H1 (cell line): ENCODE measurements around the gene LMNB1. TPM values are rescaled to one million over a fixed set of nuclear protein-coding genes. Genes with fewer than 3 reads are reported as not detected.

Experiments
- CTCF ChIA-PET: fragments of 300-600 bp; sonication (Branson Sonifier 250); formaldehyde crosslinking; loops from one replicate; lab custom pipeline; 2021; ENCODE audit not compliant: partially characterized antibody; lab: Charles Lee
- POLR2A ChIA-PET: fragments of 300-600 bp; sonication (Branson Sonifier 250); formaldehyde crosslinking; loops from one replicate; lab custom pipeline; 2021; ENCODE audit warnings: inconsistent platforms; ENCODE audit not compliant: partially characterized antibody; lab: Charles Lee
- DNase-seq, 2 experiments: peaks; one replicate each; pipeline versions ENCODE4 v3.0.0 to v3.0.0-alpha.2; 2010 to 2022; ENCODE audit warnings: low spot score in 2 of 2, low read depth in 1 of 2, mixed read lengths in 1 of 2
- FAIRE-seq: peaks from 2 replicates; lab custom pipeline; 2011; peaks lifted over from hg19 to GRCh38; lab: Jason Lieb, UNC
- H2AFZ ChIP-seq: 2 replicates; pipeline ENCODE4 v1.8.1; 2012; ENCODE audit warnings: low read length, inconsistent platforms
- H2AK5ac ChIP-seq: 2 replicates; pipeline ENCODE4 v1.6.1; 2013; ENCODE audit warnings: low read depth, low read length
- H2BK120ac ChIP-seq: replicated peaks from 2 replicates; pipeline ENCODE3; 2013; ENCODE audit warnings: low read depth, low read length, inconsistent platforms
- H2BK12ac ChIP-seq: 2 replicates; pipeline ENCODE4 v1.6.1; 2013; ENCODE audit warnings: low read depth, low read length
- H2BK15ac ChIP-seq: 2 replicates; pipeline ENCODE4 v1.6.1; 2013; ENCODE audit warnings: low read length
- H2BK20ac ChIP-seq: 2 replicates; pipeline ENCODE4 v1.6.1; 2013; ENCODE audit warnings: low read length
- H2BK5ac ChIP-seq: 2 replicates; pipeline ENCODE4 v1.6.1; 2013; ENCODE audit warnings: low read depth, low read length
- H3K14ac ChIP-seq: 2 replicates; pipeline ENCODE4 v1.6.1; 2013; ENCODE audit warnings: inconsistent platforms; ENCODE audit not compliant: insufficient read length
- H3K18ac ChIP-seq: 2 replicates; pipeline ENCODE4 v1.6.1; 2013; ENCODE audit warnings: low read length; ENCODE audit errors: extremely low read depth
- H3K23ac ChIP-seq: 2 replicates; pipeline ENCODE4 v1.6.1; 2013; ENCODE audit warnings: inconsistent platforms; ENCODE audit not compliant: insufficient read length
- H3K23me2 ChIP-seq: 2 replicates; pipeline ENCODE4 v1.6.1; 2013; ENCODE audit warnings: low read depth, low read length
- H3K27ac ChIP-seq: 2 replicates; pipeline ENCODE4 v1.6.1; 2011; ENCODE audit warnings: low read depth, low read length, inconsistent platforms
- H3K27me3 ChIP-seq, 4 experiments: replicated peaks in 1 of 4; 1 replicate in 1 of 4; 2 replicates in 3 of 4; pipeline versions ENCODE4 v1.6.1 to v1.8.1; 2011 to 2013; ENCODE audit warnings: low read length in 3 of 4, mild to moderate bottlenecking in 3 of 4, inconsistent platforms in 2 of 4, mixed read lengths in 2 of 4, moderate library complexity in 1 of 4; ENCODE audit not compliant: control insufficient read depth in 3 of 4, insufficient read depth in 3 of 4; ENCODE audit errors: extremely low read depth in 1 of 4
- H3K36me3 ChIP-seq, 4 experiments: 2 replicates each; pipeline versions ENCODE4 v1.6.1 to v1.8.1; 2011 to 2013; ENCODE audit warnings: mild to moderate bottlenecking in 4 of 4, low read length in 3 of 4, moderate library complexity in 2 of 4, control low read depth in 1 of 4, inconsistent platforms in 1 of 4; ENCODE audit not compliant: insufficient read depth in 4 of 4, control insufficient read depth in 2 of 4
- H3K4ac ChIP-seq: replicated peaks from 2 replicates; pipeline ENCODE3; 2013; ENCODE audit warnings: low read length, low read depth, mixed read lengths, inconsistent platforms; ENCODE audit not compliant: insufficient read length
- H3K4me1 ChIP-seq, 4 experiments: replicated peaks in 1 of 4; 1 replicate in 1 of 4; 2 replicates in 3 of 4; pipeline versions ENCODE4 v1.6.1 to v1.8.1; 2011 to 2013; ENCODE audit warnings: low read length in 3 of 4, inconsistent platforms in 2 of 4, mixed read lengths in 1 of 4; ENCODE audit not compliant: insufficient read depth in 4 of 4, control insufficient read depth in 3 of 4
- H3K4me2 ChIP-seq, 2 experiments: 2 replicates each; pipeline versions ENCODE4 v1.6.1 to v1.8.1; 2011 to 2013; ENCODE audit warnings: low read depth in 2 of 2, low read length in 2 of 2, control low read depth in 1 of 2, inconsistent platforms in 1 of 2, mild to moderate bottlenecking in 1 of 2; ENCODE audit not compliant: insufficient read depth in 1 of 2
- H3K4me3 ChIP-seq, 4 experiments: fragments of 200-600, 300-600 bp in 1 of 4; sonication (generic), shearing (Covaris generic), sonication (Bioruptor Twin) in 1 of 4; 2 replicates each; pipeline versions ENCODE4 v1.5.1 to v1.8.1; 2011 to 2016; ENCODE audit warnings: low read length in 4 of 4, low read depth in 3 of 4, control low read depth in 2 of 4, inconsistent platforms in 2 of 4, mild to moderate bottlenecking in 2 of 4, mixed read lengths in 1 of 4, moderate library complexity in 1 of 4; ENCODE audit not compliant: insufficient read depth in 2 of 4; ENCODE audit errors: extremely low read depth in 1 of 4
- H3K56ac ChIP-seq: replicated peaks from 2 replicates; pipeline ENCODE3; 2013; ENCODE audit warnings: low read depth, mild to moderate bottlenecking, mixed read lengths, low read length, inconsistent platforms; ENCODE audit not compliant: insufficient read length
- H3K79me1 ChIP-seq: 2 replicates; pipeline ENCODE4 v1.6.1; 2013; ENCODE audit warnings: low read depth, low read length, control low read depth
- H3K79me2 ChIP-seq, 2 experiments: 2 replicates each; pipeline versions ENCODE4 v1.6.1 to v1.8.1; 2012 to 2013; ENCODE audit warnings: low read length in 2 of 2, mild to moderate bottlenecking in 2 of 2, inconsistent platforms in 1 of 2; ENCODE audit not compliant: insufficient read depth in 2 of 2, control insufficient read depth in 1 of 2
- H3K9ac ChIP-seq, 4 experiments: replicated peaks in 1 of 4; 1 replicate in 1 of 4; 2 replicates in 3 of 4; pipeline versions ENCODE4 v1.6.1 to v1.8.1; 2011 to 2013; ENCODE audit warnings: low read depth in 3 of 4, low read length in 3 of 4, control low read depth in 2 of 4, mild to moderate bottlenecking in 2 of 4, moderate library complexity in 2 of 4, inconsistent platforms in 1 of 4; ENCODE audit errors: extremely low read depth in 1 of 4
- H3K9me3 ChIP-seq, 2 experiments: 2 replicates each; pipeline versions ENCODE4 v1.6.1 to v1.8.1; 2012 to 2013; ENCODE audit warnings: mild to moderate bottlenecking in 2 of 2, moderate library complexity in 2 of 2, control low read depth in 1 of 2, inconsistent platforms in 1 of 2, low read depth in 1 of 2, low read length in 1 of 2, mixed read lengths in 1 of 2; ENCODE audit not compliant: insufficient read depth in 2 of 2
- H4K20me1 ChIP-seq, 2 experiments: replicated peaks in 1 of 2; 2 replicates each; pipeline versions ENCODE3 to v1.8.1; 2011 to 2013; ENCODE audit warnings: inconsistent platforms in 2 of 2, low read length in 2 of 2, mild to moderate bottlenecking in 1 of 2; ENCODE audit not compliant: insufficient read depth in 2 of 2, control insufficient read depth in 1 of 2
- H4K5ac ChIP-seq: 2 replicates; pipeline ENCODE4 v1.6.1; 2013; ENCODE audit warnings: low read length, low read depth, mixed read lengths, inconsistent platforms; ENCODE audit not compliant: insufficient read length
- H4K8ac ChIP-seq: 2 replicates; pipeline ENCODE4 v1.8.0; 2013; ENCODE audit warnings: mild to moderate bottlenecking, moderate library complexity, low read length, inconsistent platforms; ENCODE audit not compliant: insufficient read depth; ENCODE audit errors: extremely low read depth
- H4K91ac ChIP-seq: replicated peaks from 2 replicates; pipeline ENCODE3; 2013; ENCODE audit warnings: low read length, mixed read lengths, inconsistent platforms; ENCODE audit not compliant: insufficient read length
- CHD2 ChIP-seq: IDR thresholded peaks from 2 replicates; pipeline ENCODE4 v1.6.1; 2012; ENCODE audit warnings: low read length, improper control_type of control experiment
- EP300 ChIP-seq, 2 experiments: IDR thresholded peaks; 1 replicate in 1 of 2; 2 replicates in 1 of 2; pipeline ENCODE4 v1.6.1; 2011 to 2012; ENCODE audit warnings: low read depth in 2 of 2, low read length in 2 of 2, mild to moderate bottlenecking in 2 of 2, borderline replicate concordance in 1 of 2, inconsistent platforms in 1 of 2, moderate library complexity in 1 of 2
- HDAC6 ChIP-seq: IDR thresholded peaks from one replicate; pipeline ENCODE4 v1.7.1; 2012; ENCODE audit warnings: low read depth, mild to moderate bottlenecking, inconsistent platforms, low read length, moderate library complexity
- JUN ChIP-seq: IDR thresholded peaks from 2 replicates; pipeline ENCODE4 v1.6.1; 2011; ENCODE audit warnings: low read depth, mild to moderate bottlenecking, improper control_type of control experiment, low read length
- WGBS, 2 experiments: shearing (Covaris generic) in 1 of 2; methylation state at CpG; one replicate each; pipeline versions ENCODE4 v1.1.6 to v1.1.7; 2013 to 2015; ENCODE audit warnings: low lambda C conversion rate in 2 of 2, mixed read lengths in 2 of 2, inconsistent platforms in 1 of 2, low coverage in 1 of 2, missing lambda C conversion rate in 1 of 2; ENCODE audit not compliant: insufficient replicate concordance in 2 of 2, insufficient coverage in 1 of 2, insufficient read length in 1 of 2; ENCODE audit errors: extremely low coverage in 1 of 2, missing lambda C conversion rate in 1 of 2; 5-methylcytosine and 5-hydroxymethylcytosine counted together
- polyA plus RNA-seq, 7 experiments: library from polyadenylated mRNA; depleted of rRNA in 3 of 7; stranded (reverse) in 5 of 7; unstranded in 2 of 7; fragments of >200 nt in 5 of 7; fragments of 200-250 nt in 2 of 7; gene quantifications; 1 replicate in 5 of 7; 2 replicates in 1 of 7; 4 replicates in 1 of 7; pipeline versions ENCODE4 v1.2.1 to v1.2.3, GENCODE V29; 2011 to 2013; ENCODE audit warnings: missing spikeins in 2 of 7, mixed read lengths in 2 of 7
- total RNA-seq: library from RNA; stranded (reverse); fragmentation: NEBNext Ultra II Directional; extraction: Animal tissue kit (Norgen Biotek cat#: 25700); gene quantifications from 2 replicates; pipeline ENCODE4 v1.2.1, GENCODE V29; 2021
- TF ChIP-seq, protein P1 (sequence below), 3 experiments: IDR thresholded peaks; 1 replicate in 2 of 3; 2 replicates in 1 of 3; pipeline versions ENCODE4 v1.5.1 to v1.6.1; 2011; ENCODE audit warnings: low read length in 3 of 3, mild to moderate bottlenecking in 3 of 3, inconsistent platforms in 2 of 3, low read depth in 1 of 3, moderate library complexity in 1 of 3; ENCODE audit not compliant: insufficient read depth in 1 of 3; ENCODE audit errors: control extremely low read depth in 1 of 3

Gene LMNB1
- total and polyA plus RNA-seq, 2 of the 8 experiments (the other 6 are each of a cell fraction or from before 2014, with no cell fraction given), result 73.5 to 225 TPM

GRCh38 chr5:126883564-126884245, 106.8 kb downstream of the LMNB1 start:
- no peak overlapping the region for H2BK15ac ChIP-seq
- H3K14ac ChIP-seq, result no peak overlapping the region
- H4K5ac ChIP-seq, result no peak overlapping the region
- FAIRE-seq (no peak), DNase-seq (no peak)
- H3K27ac ChIP-seq, result no peak overlapping the region
- ChIA-PET POLR2A (no interaction called here), CTCF (interaction anchor here (0.5 to 1.5 kb wide), 3 partner anchors 15 to 169 kb away, joined by 3 to 4 read pairs (median 4); no protein-coding TSS in a partner anchor)
- no peak overlapping the region for H2BK20ac ChIP-seq
- H3K9me3 ChIP-seq, result no peaks in the 10 kb centered on the region
- no peak overlapping the region for H3K4ac ChIP-seq
- no peaks in the 10 kb centered on the region for H3K27me3 ChIP-seq
- no peak overlapping the region for H2BK120ac ChIP-seq
- no peak overlapping the region for H2BK5ac ChIP-seq
- H3K4me2 ChIP-seq, result no peak overlapping the region
- H3K23ac ChIP-seq, result no peak overlapping the region
- H4K91ac ChIP-seq, result no peak overlapping the region
- no peak overlapping the region for H3K18ac ChIP-seq
- no peaks in the 10 kb centered on the region for H3K36me3 ChIP-seq
- no peak overlapping the region for H3K56ac ChIP-seq
- no peaks in the 10 kb centered on the region for H3K79me2 ChIP-seq
- no peaks in the 10 kb centered on the region; the same call in 1 of the 2 replicates for H3K23me2 ChIP-seq
- H4K8ac ChIP-seq, result no peak overlapping the region
- WGBS, 2 experiments, result 89% methylated on average over 2 of the region's 2 CpGs; no CpG with 5 or more reads in 1 of the 2 experiments
- 0 out of 7 replicates have a peak, but pooled peaks cover 0 to 2% (median 0%) of the 10 kb centered on the region in 4 experiments for H3K4me1 ChIP-seq
- H2BK12ac ChIP-seq, result no peak overlapping the region
- H2AFZ ChIP-seq, result no peak overlapping the region
- H3K4me3 ChIP-seq, result no peak overlapping the region
- H3K9ac ChIP-seq, result peak overlapping the region in 1 of 4 experiments; percentile 13; a peak in 1 of 7 replicates
- H2AK5ac ChIP-seq, result no peak overlapping the region
- H3K79me1 ChIP-seq, result peaks cover 2% of the 10 kb centered on the region; the same call in 1 of the 2 replicates
- H4K20me1 ChIP-seq, result no peaks in the 10 kb centered on the region
- TF ChIP-seq CHD2 (no peak), JUN (no peak), EP300 (IDR thresholded peaks at IDR 0.05; ENCODE audit: borderline replicate concordance in 1 of 2, low read depth in 2 of 2, low read length in 2 of 2) (no peak), HDAC6 (no peak)
- TF ChIP-seq, protein P1, sequence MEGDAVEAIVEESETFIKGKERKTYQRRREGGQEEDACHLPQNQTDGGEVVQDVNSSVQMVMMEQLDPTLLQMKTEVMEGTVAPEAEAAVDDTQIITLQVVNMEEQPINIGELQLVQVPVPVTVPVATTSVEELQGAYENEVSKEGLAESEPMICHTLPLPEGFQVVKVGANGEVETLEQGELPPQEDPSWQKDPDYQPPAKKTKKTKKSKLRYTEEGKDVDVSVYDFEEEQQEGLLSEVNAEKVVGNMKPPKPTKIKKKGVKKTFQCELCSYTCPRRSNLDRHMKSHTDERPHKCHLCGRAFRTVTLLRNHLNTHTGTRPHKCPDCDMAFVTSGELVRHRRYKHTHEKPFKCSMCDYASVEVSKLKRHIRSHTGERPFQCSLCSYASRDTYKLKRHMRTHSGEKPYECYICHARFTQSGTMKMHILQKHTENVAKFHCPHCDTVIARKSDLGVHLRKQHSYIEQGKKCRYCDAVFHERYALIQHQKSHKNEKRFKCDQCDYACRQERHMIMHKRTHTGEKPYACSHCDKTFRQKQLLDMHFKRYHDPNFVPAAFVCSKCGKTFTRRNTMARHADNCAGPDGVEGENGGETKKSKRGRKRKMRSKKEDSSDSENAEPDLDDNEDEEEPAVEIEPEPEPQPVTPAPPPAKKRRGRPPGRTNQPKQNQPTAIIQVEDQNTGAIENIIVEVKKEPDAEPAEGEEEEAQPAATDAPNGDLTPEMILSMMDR (IDR thresholded peaks at IDR 0.05; ENCODE audit: control extremely low read depth in 1 of 3, insufficient read depth in 1 of 3, low read depth in 1 of 3, low read length in 3 of 3), result no peak
